Activated B cell treated with CpG ODN at 0.5 μM for 24 hours (primary cell): ENCODE data around the gene SLC22A14. TPM values are rescaled to one million over a fixed set of nuclear protein-coding genes. Genes with fewer than 3 reads are reported as not detected.
"Not testable (repeated sequence)": the region's sequence is repeated elsewhere in the genome, so short reads cannot be mapped to it uniquely, and the experiment has no call there.

Experiments used
- ATAC-seq: fragments of 200-7000 bp; cut with Tn5 transposase; one replicate; pipeline ENCODE4 v1.10.0; 2021; ENCODE audit warnings: low read depth, mild to moderate bottlenecking, moderate library complexity
- CTCF ChIA-PET: fragments of 350-600 bp; sonication (Branson Sonifier 250); formaldehyde crosslinking; loops from one replicate; lab custom pipeline; 2021; ENCODE audit warnings: antibody characterized with exemption; lab: Charles Lee
- POLR2A ChIA-PET: fragments of 350-600 bp; sonication (Branson Sonifier 250); formaldehyde crosslinking; loops from one replicate; lab custom pipeline; 2021; ENCODE audit warnings: antibody characterized with exemption; lab: Charles Lee
- DNase-seq: peaks from one replicate; pipeline ENCODE4 v3.0.0; 2022
- H3K27ac Mint-ChIP-seq: one replicate; pipeline ENCODE4 v1.8.0; 2020; ENCODE audit warnings: mixed read lengths
- H3K27me3 Mint-ChIP-seq: one replicate; pipeline ENCODE4 v1.8.0; 2021; ENCODE audit warnings: mixed read lengths
- H3K36me3 Mint-ChIP-seq: one replicate; pipeline ENCODE4 v1.8.0; 2021; ENCODE audit warnings: low read depth, mixed read lengths
- H3K4me1 Mint-ChIP-seq: one replicate; pipeline ENCODE4 v1.8.0; 2021; ENCODE audit warnings: mixed read lengths
- H3K4me3 Mint-ChIP-seq: one replicate; pipeline ENCODE4 v1.8.0; 2020; ENCODE audit warnings: mild to moderate bottlenecking, mixed read lengths
- H3K9me3 Mint-ChIP-seq: one replicate; pipeline ENCODE4 v1.8.0; 2020; ENCODE audit warnings: mixed read lengths
- CTCF ChIP-seq: fragments of 200-600 bp; IDR thresholded peaks from one replicate; pipeline ENCODE4 v1.8.0; 2022; ENCODE audit warnings: antibody characterized with exemption, mild to moderate bottlenecking
- intact Hi-C: fragments of 100-400 bp; cut with micrococcal nuclease; formaldehyde crosslinking; loops from one replicate; pipeline ENCODE4 v1.15.1; 2024
- total RNA-seq: library from RNA; stranded (reverse); gene quantifications from 2 replicates; pipeline ENCODE4 v1.2.3, GENCODE V29; 2022

SLC22A14 gene
- 0.16 TPM in 1 of 2 replicates, not detected in the other for total RNA-seq

GRCh38 chr3:38281895-38282686 is at the start of gene SLC22A14:
TSS of gene SLC22A14 (plus strand) at chr3:38282294. CDS start at chr3:38306027, 23,733 bp downstream.
- Mint-ChIP-seq H3K27ac (no peak within 1 kb of the TSS), H3K27me3 (no peaks in the 10 kb centered on the region), H3K4me1 (no peaks in the 10 kb centered on the region), H3K9me3 (no peaks in the 10 kb centered on the region), H3K36me3 (no peaks in the 10 kb centered on the region), H3K4me3 (no peak within 1 kb of the TSS)
- no peak for TF ChIP-seq CTCF
- DNase-seq, result no peak
- POLR2A ChIA-PET, result no interaction called here
- CTCF ChIA-PET, result no interaction called here
- intact Hi-C loops, result no loop called here
- no peak for ATAC-seq

GRCh38 chr3:38232701-38233100 is 49.4 kb upstream of the SLC22A14 start:
- Mint-ChIP-seq H3K4me3 (no peak overlapping the region), H3K36me3 (peaks cover 86% of the 10 kb centered on the region), H3K27ac (no peak overlapping the region), H3K27me3 (no peaks in the 10 kb centered on the region), H3K9me3 (peaks cover 12% of the 10 kb centered on the region), H3K4me1 (peaks cover 17% of the 10 kb centered on the region)
- ATAC-seq, result no peak
- no peak for TF ChIP-seq CTCF
- intact Hi-C loops, result loop anchor here (2.0 kb wide), 1 partner anchor 16 kb away; no protein-coding TSS in a partner anchor
- ChIA-PET POLR2A (no interaction called here), CTCF (no interaction called here)
- DNase-seq, result no peak

GRCh38 chr3:38235466-38235865 is 46.6 kb upstream of the SLC22A14 start:
- CTCF ChIA-PET, result interaction anchor here (1.5 kb wide), 1 partner anchor 9 kb away, joined by 3 read pairs; no protein-coding TSS in a partner anchor
- no peak overlapping the region for H3K27ac Mint-ChIP-seq
- ATAC-seq (no peak), DNase-seq (no peak)
- peaks cover 90% of the 10 kb centered on the region for H3K36me3 Mint-ChIP-seq
- POLR2A ChIA-PET, result no interaction called here
- no peak for TF ChIP-seq CTCF
- H3K27me3 Mint-ChIP-seq, result no peaks in the 10 kb centered on the region
- H3K9me3 Mint-ChIP-seq, result peaks cover 24% of the 10 kb centered on the region
- intact Hi-C loops, result no loop called here
- no peak overlapping the region for H3K4me3 Mint-ChIP-seq
- peaks cover 17% of the 10 kb centered on the region for H3K4me1 Mint-ChIP-seq

GRCh38 chr3:38238416-38239008 is 43.6 kb upstream of the SLC22A14 start:
- Mint-ChIP-seq H3K4me3 (no peak overlapping the region), H3K27me3 (no peaks in the 10 kb centered on the region), H3K9me3 (peaks cover 24% of the 10 kb centered on the region), H3K4me1 (peaks cover 9% of the 10 kb centered on the region), H3K27ac (no peak overlapping the region), H3K36me3 (peaks cover 84% of the 10 kb centered on the region)
- no peak for TF ChIP-seq CTCF
- ATAC-seq (no peak), DNase-seq (no peak)
- ChIA-PET CTCF (interaction anchor here (1.3 kb wide), 1 partner anchor 123 kb away, joined by 3 read pairs; no protein-coding TSS in a partner anchor), POLR2A (no interaction called here)
- intact Hi-C loops, result no loop called here

- H3K4me3 Mint-ChIP-seq, H3K27ac Mint-ChIP-seq, CTCF ChIA-PET, intact Hi-C loops, H3K4me1 Mint-ChIP-seq, ATAC-seq, H3K27me3 Mint-ChIP-seq, DNase-seq, POLR2A ChIA-PET: not testable (repeated sequence)
- peaks cover 11% of the 10 kb centered on the region for H3K9me3 Mint-ChIP-seq
- H3K36me3 Mint-ChIP-seq, result peaks cover 80% of the 10 kb centered on the region
Measured at GRCh38 chr3:38242812-38243211, 39.3 kb upstream of the SLC22A14 start.
